ENCODE measurements around the gene LRRC45. TPM values are rescaled to one million over a fixed set of nuclear protein-coding genes. Genes with fewer than 3 reads are reported as not detected.

LRRC45 gene
- total and polyA plus RNA-seq, 9 of the 15 experiments (the other 6 are each of a cell fraction or from before 2014, with no cell fraction given): 3.5 to 21.5 (median 11.2) TPM; not detected in 2

DNA sequence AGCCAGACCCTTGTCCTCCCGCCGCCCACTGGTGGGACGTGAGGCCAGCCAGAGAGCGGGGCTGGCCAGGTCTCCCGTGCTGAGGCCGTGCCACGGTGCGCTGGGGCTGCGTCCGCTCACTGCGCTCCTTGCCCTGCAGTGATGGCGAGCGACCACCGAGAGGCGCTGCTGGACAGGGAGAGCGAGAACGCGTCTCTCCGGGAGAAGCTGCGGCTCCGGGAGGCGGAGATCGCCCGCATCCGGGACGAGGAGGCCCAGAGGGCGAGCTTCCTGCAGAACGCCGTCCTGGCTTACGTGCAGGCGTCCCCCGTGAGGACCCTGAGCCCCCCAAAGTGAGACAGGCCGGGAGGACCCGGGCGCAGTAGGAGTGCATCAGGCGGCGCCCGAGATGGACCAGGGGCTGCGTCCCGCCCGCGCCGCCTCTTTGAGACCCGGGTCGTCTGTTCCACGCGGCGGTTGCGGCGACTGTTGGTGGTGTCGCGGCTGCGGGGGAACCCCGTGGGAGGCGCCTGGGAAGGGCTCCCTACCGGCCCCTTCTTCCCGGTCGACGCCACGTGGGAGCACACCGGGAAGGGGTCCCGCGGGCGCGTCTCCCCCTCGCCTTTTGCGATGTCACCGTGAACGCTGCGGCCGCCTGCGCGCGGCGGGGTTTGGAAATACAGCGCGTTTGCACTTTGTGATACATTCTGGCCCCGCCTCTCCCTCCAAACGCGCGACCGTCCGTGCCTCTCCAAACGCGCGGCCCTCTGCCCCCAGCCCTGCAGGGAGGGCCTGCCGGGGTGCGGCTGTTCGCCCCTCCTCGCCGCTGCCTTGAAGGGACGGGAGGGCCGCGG, 7.6 kb downstream of the LRRC45 start (continued):
- TF ChIP-seq, protein P1, sequence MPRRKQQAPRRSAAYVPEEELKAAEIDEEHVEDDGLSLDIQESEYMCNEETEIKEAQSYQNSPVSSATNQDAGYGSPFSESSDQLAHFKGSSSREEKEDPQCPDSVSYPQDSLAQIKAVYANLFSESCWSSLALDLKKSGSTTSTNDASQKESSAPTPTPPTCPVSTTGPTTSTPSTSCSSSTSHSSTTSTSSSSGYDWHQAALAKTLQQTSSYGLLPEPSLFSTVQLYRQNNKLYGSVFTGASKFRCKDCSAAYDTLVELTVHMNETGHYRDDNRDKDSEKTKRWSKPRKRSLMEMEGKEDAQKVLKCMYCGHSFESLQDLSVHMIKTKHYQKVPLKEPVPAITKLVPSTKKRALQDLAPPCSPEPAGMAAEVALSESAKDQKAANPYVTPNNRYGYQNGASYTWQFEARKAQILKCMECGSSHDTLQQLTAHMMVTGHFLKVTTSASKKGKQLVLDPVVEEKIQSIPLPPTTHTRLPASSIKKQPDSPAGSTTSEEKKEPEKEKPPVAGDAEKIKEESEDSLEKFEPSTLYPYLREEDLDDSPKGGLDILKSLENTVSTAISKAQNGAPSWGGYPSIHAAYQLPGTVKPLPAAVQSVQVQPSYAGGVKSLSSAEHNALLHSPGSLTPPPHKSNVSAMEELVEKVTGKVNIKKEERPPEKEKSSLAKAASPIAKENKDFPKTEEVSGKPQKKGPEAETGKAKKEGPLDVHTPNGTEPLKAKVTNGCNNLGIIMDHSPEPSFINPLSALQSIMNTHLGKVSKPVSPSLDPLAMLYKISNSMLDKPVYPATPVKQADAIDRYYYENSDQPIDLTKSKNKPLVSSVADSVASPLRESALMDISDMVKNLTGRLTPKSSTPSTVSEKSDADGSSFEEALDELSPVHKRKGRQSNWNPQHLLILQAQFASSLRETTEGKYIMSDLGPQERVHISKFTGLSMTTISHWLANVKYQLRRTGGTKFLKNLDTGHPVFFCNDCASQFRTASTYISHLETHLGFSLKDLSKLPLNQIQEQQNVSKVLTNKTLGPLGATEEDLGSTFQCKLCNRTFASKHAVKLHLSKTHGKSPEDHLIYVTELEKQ (CRISPR knock-in tag; IDR thresholded peaks at IDR 0.05): no peak
- peak; percentile 98 for TF ChIP-seq KAT7 (CRISPR knock-in tag; IDR thresholded peaks at IDR 0.05; ENCODE audit: borderline replicate concordance)
- TF ChIP-seq, protein P2, sequence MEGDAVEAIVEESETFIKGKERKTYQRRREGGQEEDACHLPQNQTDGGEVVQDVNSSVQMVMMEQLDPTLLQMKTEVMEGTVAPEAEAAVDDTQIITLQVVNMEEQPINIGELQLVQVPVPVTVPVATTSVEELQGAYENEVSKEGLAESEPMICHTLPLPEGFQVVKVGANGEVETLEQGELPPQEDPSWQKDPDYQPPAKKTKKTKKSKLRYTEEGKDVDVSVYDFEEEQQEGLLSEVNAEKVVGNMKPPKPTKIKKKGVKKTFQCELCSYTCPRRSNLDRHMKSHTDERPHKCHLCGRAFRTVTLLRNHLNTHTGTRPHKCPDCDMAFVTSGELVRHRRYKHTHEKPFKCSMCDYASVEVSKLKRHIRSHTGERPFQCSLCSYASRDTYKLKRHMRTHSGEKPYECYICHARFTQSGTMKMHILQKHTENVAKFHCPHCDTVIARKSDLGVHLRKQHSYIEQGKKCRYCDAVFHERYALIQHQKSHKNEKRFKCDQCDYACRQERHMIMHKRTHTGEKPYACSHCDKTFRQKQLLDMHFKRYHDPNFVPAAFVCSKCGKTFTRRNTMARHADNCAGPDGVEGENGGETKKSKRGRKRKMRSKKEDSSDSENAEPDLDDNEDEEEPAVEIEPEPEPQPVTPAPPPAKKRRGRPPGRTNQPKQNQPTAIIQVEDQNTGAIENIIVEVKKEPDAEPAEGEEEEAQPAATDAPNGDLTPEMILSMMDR (IDR thresholded peaks at IDR 0.05 in 2 of 3, conservative IDR thresholded peaks at IDR 0.05 in 1 of 3; ENCODE audit: insufficient read depth in 2 of 3, low read depth in 1 of 3, low read length in 3 of 3): peak; percentile 90 to 95 (median 94)
- no peak for TF ChIP-seq KLF13 (tag; IDR thresholded peaks at IDR 0.05; ENCODE audit: borderline replicate concordance, low read depth)
- TF ChIP-seq, protein P3, sequence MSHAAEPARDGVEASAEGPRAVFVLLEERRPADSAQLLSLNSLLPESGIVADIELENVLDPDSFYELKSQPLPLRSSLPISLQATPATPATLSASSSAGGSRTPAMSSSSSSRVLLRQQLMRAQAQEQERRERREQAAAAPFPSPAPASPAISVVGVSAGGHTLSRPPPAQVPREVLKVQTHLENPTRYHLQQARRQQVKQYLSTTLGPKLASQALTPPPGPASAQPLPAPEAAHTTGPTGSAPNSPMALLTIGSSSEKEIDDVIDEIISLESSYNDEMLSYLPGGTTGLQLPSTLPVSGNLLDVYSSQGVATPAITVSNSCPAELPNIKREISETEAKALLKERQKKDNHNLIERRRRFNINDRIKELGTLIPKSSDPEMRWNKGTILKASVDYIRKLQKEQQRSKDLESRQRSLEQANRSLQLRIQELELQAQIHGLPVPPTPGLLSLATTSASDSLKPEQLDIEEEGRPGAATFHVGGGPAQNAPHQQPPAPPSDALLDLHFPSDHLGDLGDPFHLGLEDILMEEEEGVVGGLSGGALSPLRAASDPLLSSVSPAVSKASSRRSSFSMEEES (CRISPR knock-in tag; IDR thresholded peaks at IDR 0.05): no peak
- TF ChIP-seq ZKSCAN3 (CRISPR knock-in tag; IDR thresholded peaks at IDR 0.05): no peak
- TF ChIP-seq ZFP30 (CRISPR knock-in tag; IDR thresholded peaks at IDR 0.05; ENCODE audit: borderline replicate concordance): no peak
- TF ChIP-seq, protein P4, sequence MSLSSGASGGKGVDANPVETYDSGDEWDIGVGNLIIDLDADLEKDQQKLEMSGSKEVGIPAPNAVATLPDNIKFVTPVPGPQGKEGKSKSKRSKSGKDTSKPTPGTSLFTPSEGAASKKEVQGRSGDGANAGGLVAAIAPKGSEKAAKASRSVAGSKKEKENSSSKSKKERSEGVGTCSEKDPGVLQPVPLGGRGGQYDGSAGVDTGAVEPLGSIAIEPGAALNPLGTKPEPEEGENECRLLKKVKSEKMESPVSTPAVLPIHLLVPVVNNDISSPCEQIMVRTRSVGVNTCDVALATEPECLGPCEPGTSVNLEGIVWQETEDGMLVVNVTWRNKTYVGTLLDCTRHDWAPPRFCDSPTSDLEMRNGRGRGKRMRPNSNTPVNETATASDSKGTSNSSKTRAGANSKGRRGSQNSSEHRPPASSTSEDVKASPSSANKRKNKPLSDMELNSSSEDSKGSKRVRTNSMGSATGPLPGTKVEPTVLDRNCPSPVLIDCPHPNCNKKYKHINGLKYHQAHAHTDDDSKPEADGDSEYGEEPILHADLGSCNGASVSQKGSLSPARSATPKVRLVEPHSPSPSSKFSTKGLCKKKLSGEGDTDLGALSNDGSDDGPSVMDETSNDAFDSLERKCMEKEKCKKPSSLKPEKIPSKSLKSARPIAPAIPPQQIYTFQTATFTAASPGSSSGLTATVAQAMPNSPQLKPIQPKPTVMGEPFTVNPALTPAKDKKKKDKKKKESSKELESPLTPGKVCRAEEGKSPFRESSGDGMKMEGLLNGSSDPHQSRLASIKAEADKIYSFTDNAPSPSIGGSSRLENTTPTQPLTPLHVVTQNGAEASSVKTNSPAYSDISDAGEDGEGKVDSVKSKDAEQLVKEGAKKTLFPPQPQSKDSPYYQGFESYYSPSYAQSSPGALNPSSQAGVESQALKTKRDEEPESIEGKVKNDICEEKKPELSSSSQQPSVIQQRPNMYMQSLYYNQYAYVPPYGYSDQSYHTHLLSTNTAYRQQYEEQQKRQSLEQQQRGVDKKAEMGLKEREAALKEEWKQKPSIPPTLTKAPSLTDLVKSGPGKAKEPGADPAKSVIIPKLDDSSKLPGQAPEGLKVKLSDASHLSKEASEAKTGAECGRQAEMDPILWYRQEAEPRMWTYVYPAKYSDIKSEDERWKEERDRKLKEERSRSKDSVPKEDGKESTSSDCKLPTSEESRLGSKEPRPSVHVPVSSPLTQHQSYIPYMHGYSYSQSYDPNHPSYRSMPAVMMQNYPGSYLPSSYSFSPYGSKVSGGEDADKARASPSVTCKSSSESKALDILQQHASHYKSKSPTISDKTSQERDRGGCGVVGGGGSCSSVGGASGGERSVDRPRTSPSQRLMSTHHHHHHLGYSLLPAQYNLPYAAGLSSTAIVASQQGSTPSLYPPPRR (CRISPR knock-in tag; IDR thresholded peaks at IDR 0.05; ENCODE audit: borderline replicate concordance): no peak
- no peak for TF ChIP-seq POLR2H (tag; IDR thresholded peaks at IDR 0.05; ENCODE audit: low read depth)
